ENCODE data around the gene GRSF1.
"Not testable (repeated sequence)": the region's sequence is repeated elsewhere in the genome, so short reads cannot be mapped to it uniquely, and the experiment has no call there.

Gene GRSF1

GRCh38 chr4:70831293-70831692 lies 8.4 kb downstream of the GRSF1 start:
- no peak for DNase-seq

- no peak for DNase-seq
Observed at GRCh38 chr4:70830054-70830453, 9.6 kb downstream of the GRSF1 start.

GRCh38 chr4:70829492-70829891 lies 10.2 kb downstream of the GRSF1 start:
- DNase-seq = no peak

GRCh38 chr4:70829015-70829414 lies 10.7 kb downstream of the GRSF1 start:
- DNase-seq = no peak

GRCh38 chr4:70818921-70819320 lies 20.8 kb downstream of the GRSF1 start:
- no peak for DNase-seq

- DNase-seq = no peak
Observed at GRCh38 chr4:70818173-70818855, 21.4 kb downstream of the GRSF1 start.

- no peak for DNase-seq
Observed at GRCh38 chr4:70816894-70817293, 22.8 kb downstream of the GRSF1 start.

GRCh38 chr4:70815370-70815769 lies 24.3 kb downstream of the GRSF1 start:
- no peak for DNase-seq

- no peak for DNase-seq
Observed at GRCh38 chr4:70808151-70808550, 31.5 kb downstream of the GRSF1 start.

- no peak for DNase-seq
Observed at GRCh38 chr4:70802928-70803580, 36.6 kb downstream of the GRSF1 start.

- no peak for DNase-seq
Observed at GRCh38 chr4:70801265-70801809, 38.4 kb downstream of the GRSF1 start.

- DNase-seq = no peak
Observed at GRCh38 chr4:70793626-70794025, 46.1 kb downstream of the GRSF1 start.

GRCh38 chr4:70788733-70789132 lies 51.0 kb downstream of the GRSF1 start:
- DNase-seq = no peak

- no peak for DNase-seq
Observed at GRCh38 chr4:70787496-70787895, 52.2 kb downstream of the GRSF1 start.

GRCh38 chr4:70783096-70783495 lies 56.6 kb downstream of the GRSF1 start:
- no peak for DNase-seq

GRCh38 chr4:70778888-70779422 lies 60.7 kb downstream of the GRSF1 start:
- DNase-seq = no peak

- no peak for DNase-seq
Observed at GRCh38 chr4:70772929-70773555, 66.6 kb downstream of the GRSF1 start.

- DNase-seq = not testable (repeated sequence)
Observed at GRCh38 chr4:70769396-70769795, 70.3 kb downstream of the GRSF1 start.

- DNase-seq = no peak
Observed at GRCh38 chr4:70768301-70768948, 71.3 kb downstream of the GRSF1 start.
